ENCODE measurements around the gene F8.

DNA sequence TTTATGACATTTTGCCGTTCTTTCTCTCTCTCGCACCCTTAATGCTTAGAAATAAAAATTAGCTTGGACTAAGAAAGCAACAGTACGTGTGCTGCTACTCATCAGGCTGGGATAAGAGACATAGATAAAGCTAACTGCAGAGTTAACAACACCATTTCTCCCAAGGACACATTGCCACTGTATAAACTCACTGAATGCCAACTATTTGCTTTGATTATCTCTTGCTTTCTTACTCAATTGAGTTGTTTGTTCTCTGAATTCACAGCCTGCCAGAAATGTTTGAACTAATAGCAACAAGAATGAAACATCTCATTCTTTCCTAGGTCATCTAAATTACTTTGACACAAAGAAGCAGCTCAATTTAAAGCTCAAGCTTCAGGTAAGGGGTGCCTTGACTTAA, 34.6 kb downstream of the F8 start:
- TF ChIP-seq, protein P1, sequence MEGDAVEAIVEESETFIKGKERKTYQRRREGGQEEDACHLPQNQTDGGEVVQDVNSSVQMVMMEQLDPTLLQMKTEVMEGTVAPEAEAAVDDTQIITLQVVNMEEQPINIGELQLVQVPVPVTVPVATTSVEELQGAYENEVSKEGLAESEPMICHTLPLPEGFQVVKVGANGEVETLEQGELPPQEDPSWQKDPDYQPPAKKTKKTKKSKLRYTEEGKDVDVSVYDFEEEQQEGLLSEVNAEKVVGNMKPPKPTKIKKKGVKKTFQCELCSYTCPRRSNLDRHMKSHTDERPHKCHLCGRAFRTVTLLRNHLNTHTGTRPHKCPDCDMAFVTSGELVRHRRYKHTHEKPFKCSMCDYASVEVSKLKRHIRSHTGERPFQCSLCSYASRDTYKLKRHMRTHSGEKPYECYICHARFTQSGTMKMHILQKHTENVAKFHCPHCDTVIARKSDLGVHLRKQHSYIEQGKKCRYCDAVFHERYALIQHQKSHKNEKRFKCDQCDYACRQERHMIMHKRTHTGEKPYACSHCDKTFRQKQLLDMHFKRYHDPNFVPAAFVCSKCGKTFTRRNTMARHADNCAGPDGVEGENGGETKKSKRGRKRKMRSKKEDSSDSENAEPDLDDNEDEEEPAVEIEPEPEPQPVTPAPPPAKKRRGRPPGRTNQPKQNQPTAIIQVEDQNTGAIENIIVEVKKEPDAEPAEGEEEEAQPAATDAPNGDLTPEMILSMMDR (IDR thresholded peaks at IDR 0.05) = no peak
- no peak for TF ChIP-seq ZFX (IDR thresholded peaks at IDR 0.05; ENCODE audit: borderline replicate concordance)
